Dermis microvascular lymphatic vessel endothelial cell (primary cell): ENCODE results near the gene PDGFRB. TPM values are rescaled to one million over a fixed set of nuclear protein-coding genes. Genes with fewer than 3 reads are reported as not detected.

ENCODE experiments used
- DNase-seq, 2 donors: peaks; one replicate each; pipeline versions ENCODE4 v3.0.0 to v3.0.0-alpha.2; 2010; ENCODE audit warnings: low read depth in 2 of 2
- total RNA-seq: library from RNA; depleted of rRNA; stranded (reverse); fragments of >200 nt; gene quantifications from 2 replicates; pipeline ENCODE4 v1.2.1, GENCODE V29; 2014

PDGFRB gene
- total RNA-seq, 1 donor from 2014 or later: 5.0 TPM

DNA sequence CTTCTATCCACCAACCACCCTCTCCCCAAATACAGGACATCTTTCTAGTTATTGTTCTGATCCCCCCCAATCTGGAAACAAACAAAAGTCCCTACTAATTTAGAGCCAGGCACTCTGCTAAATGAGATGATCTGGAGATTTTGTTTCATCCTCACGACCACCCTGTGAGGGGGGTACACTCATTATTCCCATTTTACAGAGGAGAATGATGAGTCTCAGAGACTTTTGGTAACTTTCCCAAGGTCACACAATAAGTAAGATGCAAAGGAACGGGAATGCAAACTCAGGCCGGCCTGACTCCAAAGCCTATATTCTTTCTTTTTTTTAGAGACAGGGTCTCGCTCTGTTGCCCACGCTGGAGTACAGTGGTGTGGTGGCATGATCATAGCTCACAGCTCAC is 9.4 kb downstream of the PDGFRB start:
- no peak for DNase-seq

DNA sequence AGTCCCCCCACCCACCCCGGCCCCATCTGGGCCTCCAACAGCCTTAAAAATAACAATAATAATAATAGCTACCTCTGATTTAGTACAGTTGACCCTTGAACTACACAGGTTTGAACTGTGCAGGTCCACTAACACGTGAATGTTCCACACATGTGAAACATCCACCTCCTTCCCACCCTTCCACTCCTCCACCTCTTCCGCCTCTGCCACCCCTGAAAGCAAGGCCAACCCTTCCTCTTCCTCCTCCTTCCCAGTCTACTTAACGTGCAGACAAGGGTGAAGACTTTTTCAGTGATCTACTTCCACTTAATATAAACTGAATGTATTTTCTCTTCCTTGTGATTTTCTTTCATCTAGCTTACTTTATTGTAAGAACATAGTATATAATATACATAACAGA is 10.8 kb downstream of the PDGFRB start:
- no peak for DNase-seq

DNA sequence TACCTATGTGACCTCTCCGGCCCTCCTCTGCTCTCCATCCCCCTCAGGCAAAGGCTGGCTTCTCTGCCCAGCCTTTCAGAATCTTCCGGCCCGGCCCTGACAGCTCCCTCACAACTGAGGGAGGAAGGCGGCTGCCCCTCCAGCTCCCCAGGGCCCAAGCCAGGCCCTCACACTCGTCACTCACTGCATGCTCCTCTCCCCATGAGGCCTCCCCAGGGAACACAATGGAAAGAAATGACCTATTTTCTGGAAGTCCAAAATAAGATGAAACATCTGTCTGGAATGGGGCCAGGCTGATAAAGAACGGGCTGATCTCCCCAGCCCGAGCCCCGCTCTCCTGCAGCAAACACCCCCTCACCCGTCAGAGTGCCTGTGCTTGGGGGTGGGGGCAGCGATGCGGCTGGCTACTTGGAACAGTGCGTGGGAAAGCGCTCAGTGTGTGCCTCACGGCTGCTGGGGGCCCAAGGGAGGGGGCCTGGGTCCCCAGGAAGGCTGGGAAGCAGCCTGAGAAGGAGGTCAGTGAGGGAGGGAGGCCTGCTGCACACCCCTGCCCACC is 11.3 kb downstream of the PDGFRB start:
- no peak for DNase-seq

DNA sequence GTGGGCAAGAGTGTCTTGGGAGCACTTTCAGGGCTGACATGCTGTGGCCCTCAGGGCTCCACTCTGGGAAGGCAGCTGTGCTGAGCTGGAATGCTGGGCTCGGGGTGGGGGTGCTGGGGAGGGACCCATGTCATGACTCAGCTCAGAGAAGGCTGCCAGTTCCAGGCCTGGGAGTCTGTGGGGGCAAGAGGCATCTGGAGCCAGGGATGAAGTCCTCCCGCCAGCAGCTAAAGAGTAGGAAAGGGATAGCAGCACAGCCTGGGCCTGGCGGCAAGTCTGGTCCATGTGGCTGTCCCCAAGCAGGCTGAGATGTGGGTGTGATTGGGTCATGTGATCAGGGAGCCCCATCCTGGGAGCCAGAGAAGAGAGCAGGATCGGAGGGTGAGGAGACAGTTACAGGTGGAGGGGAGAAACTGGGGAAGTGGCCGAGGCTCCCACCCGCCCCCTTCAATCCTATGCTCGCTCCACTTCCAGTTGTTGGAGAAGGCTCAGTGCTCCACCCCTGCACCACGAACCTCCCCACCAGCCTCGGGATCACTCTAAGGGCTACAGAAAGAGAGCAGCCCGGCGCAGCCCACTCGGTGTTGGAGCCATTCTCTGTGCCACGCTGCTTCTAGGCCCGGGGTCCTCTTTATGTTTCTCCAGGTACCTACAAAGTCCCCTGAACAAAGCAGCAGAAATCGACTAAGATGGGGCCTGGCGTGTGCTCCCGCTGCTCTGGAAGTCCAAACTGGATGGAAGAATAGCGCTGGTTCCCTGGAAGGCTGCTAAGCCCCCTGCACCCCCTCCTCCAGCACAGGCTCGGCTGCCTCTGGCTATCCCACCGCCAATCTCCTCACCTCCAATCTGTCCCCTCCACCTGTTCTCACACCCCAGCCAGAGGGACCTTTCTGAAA is 12.0 kb downstream of the PDGFRB start:
- peak in 1 of 2 donors; percentile 60 for DNase-seq

DNA sequence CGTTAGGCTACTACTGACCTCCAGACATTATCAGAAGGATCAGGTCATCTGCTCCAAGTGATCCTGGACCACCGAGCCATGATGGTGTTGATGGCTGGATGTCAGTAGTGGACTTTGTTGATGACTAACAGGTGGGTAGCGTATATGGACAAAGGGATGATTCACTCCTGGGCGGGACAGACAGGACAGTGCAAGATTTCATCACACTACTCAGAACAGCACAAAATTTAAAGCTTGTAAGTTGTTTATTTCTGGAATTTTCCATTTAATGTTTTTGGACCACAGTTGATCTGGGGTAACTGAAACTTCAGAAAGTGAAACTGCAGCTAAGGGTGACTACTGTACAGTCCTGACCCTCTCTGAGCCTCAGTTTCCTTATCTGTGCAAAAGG is 12.7 kb downstream of the PDGFRB start:
- peak; percentile 73 to 87 for DNase-seq

DNA sequence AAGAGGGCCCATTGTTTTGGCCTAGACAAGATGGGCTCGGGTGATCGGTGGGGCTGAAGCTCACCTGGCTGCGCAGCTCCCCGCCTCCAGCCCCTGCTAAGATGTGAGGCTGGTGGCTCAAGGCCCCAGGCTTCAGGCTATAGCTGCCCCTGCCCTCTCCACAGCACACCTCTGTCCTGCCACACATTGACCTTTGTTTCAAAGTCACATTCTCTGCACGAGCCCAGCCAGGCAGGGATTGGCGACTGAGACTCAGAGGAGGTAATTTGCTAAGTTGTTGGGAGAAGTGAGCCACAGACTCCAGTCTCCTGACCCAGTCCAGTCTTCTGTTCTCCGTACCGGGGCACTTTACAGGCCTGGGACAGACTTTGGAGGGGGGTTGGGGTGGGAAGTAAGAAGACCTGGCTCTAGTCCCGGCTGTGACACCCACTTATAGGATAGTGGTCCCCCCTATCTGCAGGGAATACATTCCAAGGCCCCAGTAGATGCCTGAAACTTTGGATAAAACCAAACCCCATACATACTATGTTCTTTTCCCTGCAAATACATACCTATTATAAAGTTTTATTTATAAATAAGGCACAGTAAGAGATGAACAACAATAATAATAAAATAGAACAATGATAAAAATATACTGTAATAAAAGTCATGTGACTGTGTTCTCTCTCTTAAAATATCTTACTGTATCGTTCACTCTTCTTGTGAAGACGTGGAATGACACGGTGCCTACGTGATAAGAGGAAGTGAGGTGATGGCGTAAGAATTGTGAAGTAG is 13.3 kb downstream of the PDGFRB start:
- DNase-seq: no peak

DNA sequence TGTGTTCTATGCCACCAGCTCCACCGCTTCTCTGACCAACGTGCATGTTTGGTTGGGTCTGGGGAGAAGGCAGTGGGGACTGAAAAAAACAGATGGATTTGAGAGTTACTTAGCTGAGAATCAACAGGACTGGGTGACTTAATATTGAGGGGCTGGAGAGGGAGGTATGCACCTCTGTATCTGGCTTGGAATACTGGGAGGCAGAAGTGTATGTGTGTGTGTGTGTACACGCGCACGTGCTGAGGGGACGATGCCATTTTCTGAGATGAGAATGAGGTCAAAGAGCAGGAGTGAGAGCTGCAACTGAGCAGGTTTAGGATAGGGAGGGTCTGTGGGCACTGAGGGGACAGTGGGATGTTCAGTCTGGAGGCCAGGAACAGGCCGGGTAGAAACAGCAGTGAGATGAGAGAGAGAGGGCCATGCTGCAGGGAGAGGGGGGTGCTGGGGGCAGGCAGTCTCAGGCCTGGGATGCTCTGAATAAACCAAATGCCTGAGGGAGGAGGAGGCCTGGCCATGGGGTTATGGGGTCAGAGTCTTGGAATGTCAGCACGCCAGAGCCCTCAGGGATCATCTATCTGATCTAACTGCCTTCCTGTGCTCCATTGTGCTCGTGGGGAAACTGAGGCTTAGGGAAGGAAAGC is 14.0 kb downstream of the PDGFRB start:
- DNase-seq: no peak

DNA sequence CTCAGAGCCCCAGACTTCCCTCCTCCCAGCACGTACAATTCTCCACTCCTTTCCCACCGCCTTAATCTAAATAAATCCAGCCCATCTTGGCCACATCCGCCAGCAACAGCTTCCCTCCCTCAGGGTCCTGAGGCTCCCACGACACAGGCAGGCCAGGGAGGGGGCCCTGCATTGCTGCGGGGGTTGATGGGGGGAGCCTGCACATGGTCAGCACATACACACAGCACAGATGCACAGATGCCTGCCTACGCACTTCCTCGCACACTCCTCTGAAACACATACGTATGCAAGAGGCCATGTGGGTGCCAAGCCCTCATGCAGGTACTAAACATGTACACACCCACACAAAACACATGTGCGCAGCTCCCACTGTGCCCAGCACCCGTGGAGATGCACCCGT is 14.8 kb downstream of the PDGFRB start:
- DNase-seq: no peak

DNA sequence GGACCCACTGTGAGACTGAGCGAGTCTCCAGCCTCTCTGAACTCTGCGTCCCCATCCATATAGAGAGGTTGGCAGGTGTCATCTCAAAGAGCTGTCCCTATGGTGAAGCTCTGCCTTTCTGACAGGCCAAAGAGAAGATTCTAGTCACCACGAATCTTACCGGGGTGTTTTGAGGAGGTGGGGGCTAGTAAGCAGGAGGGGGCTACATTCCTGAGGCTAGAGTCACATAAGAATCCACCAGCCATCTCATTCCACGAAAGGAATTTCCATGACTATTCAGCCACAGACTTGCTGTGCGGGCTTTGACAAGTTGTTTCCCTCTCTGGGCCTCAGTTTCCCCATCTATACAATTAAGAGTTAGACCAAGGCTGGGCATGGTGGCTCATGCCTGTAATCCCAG is 16.3 kb downstream of the PDGFRB start:
- DNase-seq: no peak

DNA sequence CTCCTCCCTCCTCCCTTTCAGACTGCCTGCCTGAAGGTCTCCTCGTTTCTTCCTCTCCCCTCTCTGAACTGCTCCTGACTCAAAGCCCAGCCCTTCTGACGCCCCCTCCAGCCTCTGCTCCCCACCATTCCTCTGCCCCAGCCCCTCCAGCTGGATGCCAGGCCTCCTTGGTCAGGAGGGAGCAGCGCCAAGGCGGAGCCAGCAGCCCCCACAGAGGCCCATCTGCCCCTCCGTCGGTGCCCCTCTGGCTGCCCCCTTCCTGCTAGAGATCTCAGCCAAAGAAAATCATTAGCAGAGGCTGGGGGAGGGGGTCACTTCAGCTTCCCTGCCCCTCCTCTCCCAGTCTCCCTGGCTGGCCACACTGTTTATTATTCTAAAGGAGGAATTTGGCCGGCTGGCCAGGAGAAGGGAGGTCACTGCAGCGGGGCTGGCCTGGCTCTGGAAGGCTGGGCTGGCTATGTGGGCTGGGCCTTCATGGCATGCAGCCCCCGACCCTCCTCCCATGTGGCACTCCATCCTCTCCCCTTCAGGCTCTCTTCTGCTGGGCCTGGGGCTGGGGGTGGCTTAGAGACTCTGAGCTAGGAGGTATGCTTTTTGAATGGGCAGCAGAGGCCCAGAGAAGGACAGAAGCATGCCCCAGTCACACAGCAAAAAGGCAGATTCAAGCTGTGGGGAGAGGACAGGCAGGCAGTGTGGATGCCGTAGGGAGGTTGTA is 16.9 kb downstream of the PDGFRB start:
- peak in 1 of 2 donors; percentile 85 for DNase-seq

DNA sequence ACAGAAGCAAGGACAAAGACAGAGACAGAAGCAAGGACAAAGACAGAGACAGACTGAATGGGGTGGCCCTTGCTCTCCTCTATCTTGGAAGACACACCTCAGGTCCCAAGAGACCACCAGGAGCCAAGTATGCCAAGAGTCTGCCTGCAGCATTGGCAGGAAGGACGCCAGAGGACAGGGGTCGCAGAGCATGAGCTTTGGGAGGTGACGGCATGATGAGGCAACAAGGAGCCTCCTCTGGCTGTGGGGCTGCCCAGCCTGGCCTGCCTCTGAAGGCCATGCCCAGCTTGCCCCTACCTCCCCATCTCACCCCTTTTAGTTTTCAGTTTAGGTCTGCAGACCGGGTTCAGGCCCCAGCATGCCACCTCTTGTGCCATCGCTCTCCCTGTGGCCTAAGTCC is 17.6 kb downstream of the PDGFRB start:
- peak in 1 of 2 donors; percentile 41 for DNase-seq

DNA sequence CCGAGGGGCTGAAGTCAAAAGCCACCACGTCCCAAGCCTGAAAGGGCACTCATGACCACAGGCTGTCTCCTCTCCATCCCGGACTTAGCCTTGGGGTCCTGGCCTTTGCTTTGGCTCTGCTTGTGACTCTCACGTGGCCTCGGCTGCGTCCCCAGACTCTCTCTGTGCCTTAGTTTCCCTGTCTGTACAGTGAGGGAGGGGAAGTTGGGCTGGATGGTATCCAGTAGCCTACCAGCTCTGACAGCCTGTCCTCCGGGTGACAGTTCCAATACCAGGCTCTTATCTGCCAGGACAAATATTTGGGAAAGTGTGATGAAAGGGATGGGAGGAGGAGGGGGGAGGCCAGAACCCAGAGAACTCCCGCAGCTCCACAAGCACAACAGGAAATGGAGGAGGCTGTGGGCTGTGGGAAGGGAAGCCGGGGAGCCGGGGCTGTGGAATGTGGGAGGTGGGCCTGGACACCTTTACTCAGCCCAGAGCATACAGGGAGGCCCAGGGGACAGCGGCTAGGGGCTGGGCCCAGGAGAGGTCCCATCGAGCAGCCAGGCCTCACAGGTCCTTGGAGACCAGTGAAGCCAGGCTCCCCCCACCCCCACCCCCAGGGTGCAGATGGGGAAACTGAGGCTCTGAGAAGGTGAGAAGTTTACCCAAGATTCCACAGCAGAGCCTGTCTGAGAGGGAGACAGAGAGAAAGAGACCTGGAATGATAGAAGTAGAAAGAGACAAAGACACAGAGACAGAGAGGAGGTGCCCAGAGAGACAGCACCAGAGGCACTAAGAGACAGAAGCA is 18.3 kb downstream of the PDGFRB start:
- peak; percentile 39 to 80 for DNase-seq

DNA sequence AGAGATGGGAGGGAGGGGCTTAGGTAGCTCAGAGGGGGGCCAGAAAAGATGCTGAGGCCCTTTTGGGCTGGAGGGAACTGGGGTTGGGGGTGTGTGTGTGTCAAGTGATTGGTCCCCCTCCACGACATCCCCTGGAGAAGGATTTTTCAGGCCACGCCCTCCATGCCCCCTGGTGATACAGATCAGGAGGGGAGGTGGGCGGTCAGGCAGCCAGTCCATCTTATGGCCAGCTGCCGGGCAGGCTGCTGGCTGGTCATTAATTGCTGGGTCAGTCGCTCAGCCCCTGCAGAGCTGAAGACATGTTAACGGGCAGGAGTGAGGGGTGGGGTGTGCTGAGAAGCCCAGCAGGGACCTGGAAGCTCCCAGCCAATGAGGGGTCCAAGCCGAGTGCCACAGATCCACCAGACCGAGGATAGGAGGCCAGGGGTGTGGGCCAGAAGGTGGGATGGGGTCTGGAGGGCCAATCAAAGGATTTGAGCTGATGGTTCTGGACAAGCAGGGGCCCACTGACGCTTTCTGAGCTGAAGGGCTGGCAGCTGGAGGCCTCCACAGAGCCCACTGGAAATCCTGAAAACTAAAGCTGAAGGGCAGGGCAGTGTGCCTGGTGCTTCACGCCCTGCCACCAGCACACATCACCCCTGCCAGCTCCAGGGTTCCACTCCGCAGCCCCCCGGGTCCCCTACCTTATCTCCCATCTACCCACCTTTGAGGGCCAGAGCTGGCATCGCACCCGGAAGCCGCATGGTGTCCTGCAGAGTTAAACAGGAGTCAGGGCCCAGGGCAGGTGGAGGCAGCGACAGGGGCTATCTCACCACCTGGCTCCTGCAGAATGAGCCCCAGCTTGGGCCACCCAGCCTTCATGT is 19.1 kb downstream of the PDGFRB start:
- no peak for DNase-seq

DNA sequence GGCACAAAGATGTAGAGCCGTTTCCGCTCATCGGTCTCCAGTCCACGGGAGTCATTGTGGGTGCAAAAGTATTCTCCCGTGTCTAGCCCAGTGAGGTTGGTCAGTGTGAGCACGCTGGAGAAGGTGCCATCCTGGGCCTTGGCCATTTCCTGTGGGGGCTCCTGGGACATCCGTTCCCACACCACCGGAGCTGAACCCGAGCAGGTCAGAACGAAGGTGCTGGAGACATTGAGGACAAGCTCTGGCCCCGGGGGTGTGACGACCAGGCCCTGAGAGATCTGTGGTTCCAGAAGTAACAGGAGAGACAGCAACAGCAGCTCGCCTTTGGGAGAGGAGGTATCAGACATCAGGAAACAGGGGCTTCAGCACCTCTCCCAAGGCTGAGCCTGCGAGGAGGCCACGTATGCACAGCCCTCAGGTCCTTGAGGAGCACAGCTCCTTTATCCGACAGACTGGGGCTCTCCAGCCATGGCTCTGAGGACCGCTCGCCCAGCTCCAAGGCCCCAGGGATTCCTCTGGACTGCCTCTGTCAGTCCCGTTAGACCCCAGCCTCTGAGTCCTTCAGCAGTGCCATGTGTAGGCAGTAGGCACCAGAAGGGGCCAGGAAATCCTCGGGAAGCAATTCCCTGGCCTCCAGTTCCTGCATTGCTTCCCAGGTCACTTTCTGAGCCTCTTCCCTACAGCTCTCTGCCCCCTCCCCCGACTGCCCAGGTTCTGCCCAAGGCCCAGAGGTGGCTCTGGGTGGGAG is 19.9 kb downstream of the PDGFRB start:
- peak in 1 of 2 donors; percentile 33 for DNase-seq

DNA sequence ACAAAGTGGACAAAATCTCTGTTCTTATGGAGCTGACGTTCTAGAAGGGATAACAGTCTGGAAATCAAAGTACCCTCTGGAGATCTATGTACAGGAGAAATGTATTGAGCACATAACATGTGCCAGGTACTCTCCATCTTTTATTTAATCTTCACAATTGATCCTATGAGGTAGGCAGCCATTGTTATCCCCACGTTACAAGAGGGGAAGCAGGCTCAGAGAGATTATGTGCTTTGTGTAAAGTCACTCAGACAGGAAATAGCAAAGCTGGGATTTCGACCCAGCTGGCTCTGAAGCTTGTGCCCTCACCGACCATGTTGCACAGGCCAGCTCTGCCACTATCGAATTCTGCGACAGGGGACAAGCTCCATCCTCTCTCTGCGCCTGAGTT is 21.5 kb downstream of the PDGFRB start:
- peak in 1 of 2 donors; percentile 37 for DNase-seq

DNA sequence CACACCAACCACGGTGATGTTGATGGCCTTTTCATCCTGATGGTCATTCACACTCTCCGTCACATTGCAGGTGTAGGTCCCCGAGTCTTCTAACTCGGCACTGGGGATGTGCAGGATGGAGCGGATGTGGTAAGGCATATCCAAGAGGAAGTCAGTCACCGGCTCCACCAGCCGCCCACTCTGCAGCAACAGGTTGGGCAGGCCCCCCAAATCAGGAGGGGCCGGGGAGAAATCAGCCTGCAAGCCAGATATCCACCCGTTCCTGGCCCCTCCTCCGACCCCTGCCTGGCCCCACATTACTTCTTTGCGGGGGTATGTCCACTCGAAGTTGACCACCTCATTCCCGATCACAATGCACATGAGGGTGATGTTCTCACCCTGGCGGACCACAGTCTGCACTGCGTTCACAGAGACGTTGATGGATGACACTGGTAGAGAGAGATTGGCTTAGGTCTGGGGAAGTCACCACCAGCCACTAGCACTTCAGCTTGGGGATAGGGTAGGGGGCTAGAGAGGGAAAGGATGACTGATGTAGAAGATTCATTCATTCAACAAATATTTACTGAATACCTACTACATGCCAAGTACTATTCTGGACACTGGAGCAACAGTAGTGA is 22.0 kb downstream of the PDGFRB start:
- DNase-seq: no peak

DNA sequence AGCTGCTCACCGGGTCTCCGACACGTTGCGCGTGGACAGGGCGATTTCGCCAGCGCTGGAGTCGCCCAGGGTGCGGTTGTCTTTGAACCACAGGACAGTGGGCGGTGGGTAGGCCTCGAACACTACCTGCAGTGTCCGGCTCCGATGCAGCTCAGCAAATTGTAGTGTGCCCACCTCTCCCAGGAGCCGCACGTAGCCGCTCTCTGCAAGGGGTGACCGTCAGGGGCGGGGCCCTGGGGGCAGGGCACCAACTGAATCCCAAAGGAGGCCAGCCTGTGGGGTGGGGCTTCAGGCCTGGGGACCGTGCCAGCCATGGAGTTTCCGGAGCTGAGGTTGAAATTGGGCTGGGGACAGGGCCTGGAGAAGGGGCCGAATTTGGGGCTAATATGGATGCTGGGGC is 22.9 kb downstream of the PDGFRB start:
- no peak for DNase-seq

DNA sequence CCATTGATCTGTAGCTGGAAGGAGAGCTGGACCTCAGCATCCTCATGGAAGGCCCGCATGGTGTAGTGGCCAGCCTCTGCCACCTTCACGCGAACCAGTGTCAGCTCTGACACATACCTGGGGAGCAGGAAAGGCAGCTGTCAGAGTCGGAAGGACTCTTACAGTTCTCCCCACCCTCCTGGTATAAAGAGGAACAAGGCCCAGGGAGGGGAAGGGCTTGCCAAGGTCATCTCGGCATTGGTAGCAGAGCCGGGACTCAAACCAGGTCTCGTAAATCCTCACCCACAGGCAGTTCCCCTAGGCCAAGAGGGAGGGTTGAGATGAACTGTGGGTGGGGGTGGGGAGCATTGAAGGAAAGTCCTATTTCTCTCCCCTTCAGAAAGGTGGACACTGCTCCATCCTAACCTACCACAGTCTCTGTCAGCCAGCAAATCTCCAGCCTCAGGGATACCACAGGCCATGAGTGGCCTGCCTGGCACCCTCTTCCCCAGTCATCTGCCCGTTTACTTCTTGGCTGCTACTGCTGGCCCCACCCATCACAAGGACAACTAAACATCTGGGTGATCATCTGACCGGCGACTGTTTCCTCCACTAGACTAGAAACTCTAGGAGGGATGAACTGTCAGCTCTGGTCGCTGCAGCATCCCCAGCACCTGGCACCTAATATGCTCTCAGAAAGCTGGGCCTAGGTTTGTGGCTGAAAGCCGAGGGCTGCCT is 23.5 kb downstream of the PDGFRB start:
- DNase-seq: no peak
